ENCODE results near the gene SATB2. TPM values are rescaled to one million over a fixed set of nuclear protein-coding genes. Genes with fewer than 3 reads are reported as not detected.

The SATB2 gene
- total RNA-seq, 1 donor, result 53.2 TPM

GRCh38 chr2:199459286-199460100 lies 1.8 kb upstream of the SATB2 start:
- Histone ChIP-seq H3K27me3 (ENCODE audit: insufficient read depth, low read length) (peaks cover 2% of the 10 kb centered on the region), H3K36me3 (ENCODE audit: insufficient read depth, low read length) (no peaks in the 10 kb centered on the region), H2AFZ (ENCODE audit: low read length) (peak overlapping the region; percentile 94), H3K4me3 (ENCODE audit: insufficient read depth, low read length) (peak overlapping the region; percentile 87), H4K20me1 (ENCODE audit: insufficient read depth, low read length) (peaks cover 16% of the 10 kb centered on the region), H3K27ac (ENCODE audit: low read depth, low read length) (peak overlapping the region; percentile 88), H3K4me1 (ENCODE audit: insufficient read depth, low read length) (peaks cover 13% of the 10 kb centered on the region), H3K4me2 (ENCODE audit: insufficient read depth, low read length) (peak overlapping the region; percentile 97), H3K9me3 (ENCODE audit: low read depth, low read length) (no peaks in the 10 kb centered on the region), H3K79me2 (ENCODE audit: insufficient read depth, low read length) (peaks cover 90% of the 10 kb centered on the region)
- DNase-seq (ENCODE audit: insufficient read length, low spot score, missing footprints), result peak; percentile 97
- TF ChIP-seq CTCF (IDR thresholded peaks at IDR 0.05; ENCODE audit: extremely low read depth, low read depth, low read length), result no peak

GRCh38 chr2:199458806-199459285 lies 1.1 kb upstream of the SATB2 start:
- Histone ChIP-seq H3K9me3 (ENCODE audit: low read depth, low read length) (no peaks in the 10 kb centered on the region), H4K20me1 (ENCODE audit: insufficient read depth, low read length) (peaks cover 16% of the 10 kb centered on the region), H2AFZ (ENCODE audit: low read length) (peak overlapping the region; percentile 74), H3K4me1 (ENCODE audit: insufficient read depth, low read length) (peaks cover 15% of the 10 kb centered on the region), H3K27ac (ENCODE audit: low read depth, low read length) (peak overlapping the region; percentile 88), H3K4me3 (ENCODE audit: insufficient read depth, low read length) (peak overlapping the region; percentile 87), H3K4me2 (ENCODE audit: insufficient read depth, low read length) (peak overlapping the region; percentile 97), H3K36me3 (ENCODE audit: insufficient read depth, low read length) (no peaks in the 10 kb centered on the region), H3K79me2 (ENCODE audit: insufficient read depth, low read length) (peaks cover 95% of the 10 kb centered on the region), H3K27me3 (ENCODE audit: insufficient read depth, low read length) (no peaks in the 10 kb centered on the region)
- DNase-seq (ENCODE audit: insufficient read length, low spot score, missing footprints), result peak; percentile 87
- no peak for TF ChIP-seq CTCF (IDR thresholded peaks at IDR 0.05; ENCODE audit: extremely low read depth, low read depth, low read length)

GRCh38 chr2:199458009-199458805 lies 468 bp upstream of the SATB2 start:
- no peak for TF ChIP-seq CTCF (IDR thresholded peaks at IDR 0.05; ENCODE audit: extremely low read depth, low read depth, low read length)
- DNase-seq (ENCODE audit: insufficient read length, low spot score, missing footprints), result peak; percentile 72
- Histone ChIP-seq H3K4me1 (ENCODE audit: insufficient read depth, low read length) (peaks cover 17% of the 10 kb centered on the region), H3K4me2 (ENCODE audit: insufficient read depth, low read length) (peak overlapping the region; percentile 97), H3K79me2 (ENCODE audit: insufficient read depth, low read length) (peaks cover 97% of the 10 kb centered on the region), H4K20me1 (ENCODE audit: insufficient read depth, low read length) (peaks cover 16% of the 10 kb centered on the region), H2AFZ (ENCODE audit: low read length) (peak overlapping the region; percentile 47), H3K4me3 (ENCODE audit: insufficient read depth, low read length) (peak overlapping the region; percentile 87), H3K27me3 (ENCODE audit: insufficient read depth, low read length) (no peaks in the 10 kb centered on the region), H3K27ac (ENCODE audit: low read depth, low read length) (peak overlapping the region; percentile 77), H3K9me3 (ENCODE audit: low read depth, low read length) (no peaks in the 10 kb centered on the region), H3K36me3 (ENCODE audit: insufficient read depth, low read length) (no peaks in the 10 kb centered on the region)

Measured in osteoblast (primary cell).